ENCODE results near the gene NTN4. TPM values are rescaled to one million over a fixed set of nuclear protein-coding genes. Genes with fewer than 3 reads are reported as not detected.
A peak's percentile ranks its signal among the peaks of the same experiment; 100 is the strongest.
"Not testable (repeated sequence)": the region's sequence is repeated elsewhere in the genome, so short reads cannot be mapped to it uniquely, and the experiment has no call there.

Gene NTN4
- total RNA-seq, 1 experiment from 2014 or later: 9.6 TPM

GRCh38 chr12:95678684-95679083, 111.9 kb downstream of the NTN4 start:
- ChIA-PET POLR2A (ENCODE audit: low non-redundant PET) (no interaction called here), CTCF (no interaction called here)
- H3K27me3 ChIP-seq (replicated peaks; ENCODE audit: insufficient read depth, low read depth, low read length, poor library complexity): no peaks in the 10 kb centered on the region
- H3K4me1 ChIP-seq (ENCODE audit: insufficient read depth, low read length, poor library complexity, severe bottlenecking): peaks cover 22% of the 10 kb centered on the region
- TF ChIP-seq CTCF (conservative IDR thresholded peaks at IDR 0.05; ENCODE audit: low read depth, low read length) (no peak), EZH2 (IDR thresholded peaks at IDR 0.05; ENCODE audit: borderline replicate concordance, low read depth, low read length, poor library complexity, severe bottlenecking) (no peak)
- H3K9me3 ChIP-seq (ENCODE audit: low read depth, low read length, poor library complexity, severe bottlenecking): no peaks in the 10 kb centered on the region
- intact Hi-C loops (cut with micrococcal nuclease; ENCODE audit: unreplicated experiment): no loop called here
- no peak overlapping the region for H3K27ac ChIP-seq (ENCODE audit: low read depth, low read length, poor library complexity, severe bottlenecking)
- no TSS peak for BruUV-seq (replicated peaks)
- H3K36me3 ChIP-seq (ENCODE audit: insufficient read depth, low read length, poor library complexity, severe bottlenecking): peaks cover 10% of the 10 kb centered on the region
- no peak for DNase-seq (ENCODE audit: low spot score)
- no peak overlapping the region for H3K4me3 ChIP-seq (ENCODE audit: low read depth, low read length, poor library complexity, severe bottlenecking)

- POLR2A ChIA-PET (ENCODE audit: low non-redundant PET); H3K4me3 ChIP-seq (ENCODE audit: low read depth, low read length, poor library complexity, severe bottlenecking); H3K27ac ChIP-seq (ENCODE audit: low read depth, low read length, poor library complexity, severe bottlenecking); intact Hi-C loops (cut with micrococcal nuclease; ENCODE audit: unreplicated experiment); H3K27me3 ChIP-seq (replicated peaks; ENCODE audit: insufficient read depth, low read depth, low read length, poor library complexity); CTCF ChIA-PET; H3K36me3 ChIP-seq (ENCODE audit: insufficient read depth, low read length, poor library complexity, severe bottlenecking); BruUV-seq (replicated peaks); DNase-seq (ENCODE audit: low spot score); H3K9me3 ChIP-seq (ENCODE audit: low read depth, low read length, poor library complexity, severe bottlenecking): not testable (repeated sequence)
- peaks cover 22% of the 10 kb centered on the region for H3K4me1 ChIP-seq (ENCODE audit: insufficient read depth, low read length, poor library complexity, severe bottlenecking)
Measured at GRCh38 chr12:95677782-95678181, 112.8 kb downstream of the NTN4 start.

- CTCF ChIA-PET: no interaction called here
- DNase-seq (ENCODE audit: low spot score): peak; percentile 96
- Histone ChIP-seq H3K4me1 (ENCODE audit: insufficient read depth, low read length, poor library complexity, severe bottlenecking) (peaks cover 22% of the 10 kb centered on the region), H3K27ac (ENCODE audit: low read depth, low read length, poor library complexity, severe bottlenecking) (no peak overlapping the region), H3K27me3 (replicated peaks; ENCODE audit: insufficient read depth, low read depth, low read length, poor library complexity) (no peaks in the 10 kb centered on the region), H3K36me3 (ENCODE audit: insufficient read depth, low read length, poor library complexity, severe bottlenecking) (no peaks in the 10 kb centered on the region), H3K4me3 (ENCODE audit: low read depth, low read length, poor library complexity, severe bottlenecking) (no peak overlapping the region), H3K9me3 (ENCODE audit: low read depth, low read length, poor library complexity, severe bottlenecking) (no peaks in the 10 kb centered on the region)
- TF ChIP-seq EZH2 (IDR thresholded peaks at IDR 0.05; ENCODE audit: borderline replicate concordance, low read depth, low read length, poor library complexity, severe bottlenecking) (no peak), CTCF (conservative IDR thresholded peaks at IDR 0.05; ENCODE audit: low read depth, low read length) (no peak)
- no TSS peak for BruUV-seq (replicated peaks)
- intact Hi-C loops (cut with micrococcal nuclease; ENCODE audit: unreplicated experiment): no loop called here
- POLR2A ChIA-PET (ENCODE audit: low non-redundant PET): no interaction called here
Measured at GRCh38 chr12:95674631-95675030, 115.9 kb downstream of the NTN4 start.

GRCh38 chr12:95674163-95674562, 116.4 kb downstream of the NTN4 start:
- no peaks in the 10 kb centered on the region for H3K27me3 ChIP-seq (replicated peaks; ENCODE audit: insufficient read depth, low read depth, low read length, poor library complexity)
- ChIA-PET POLR2A (ENCODE audit: low non-redundant PET) (no interaction called here), CTCF (no interaction called here)
- H3K9me3 ChIP-seq (ENCODE audit: low read depth, low read length, poor library complexity, severe bottlenecking): no peaks in the 10 kb centered on the region
- no peak overlapping the region for H3K27ac ChIP-seq (ENCODE audit: low read depth, low read length, poor library complexity, severe bottlenecking)
- DNase-seq (ENCODE audit: low spot score): no peak
- no TSS peak for BruUV-seq (replicated peaks)
- TF ChIP-seq EZH2 (IDR thresholded peaks at IDR 0.05; ENCODE audit: borderline replicate concordance, low read depth, low read length, poor library complexity, severe bottlenecking): no peak
- no peaks in the 10 kb centered on the region for H3K36me3 ChIP-seq (ENCODE audit: insufficient read depth, low read length, poor library complexity, severe bottlenecking)
- intact Hi-C loops (cut with micrococcal nuclease; ENCODE audit: unreplicated experiment): no loop called here
- peaks cover 22% of the 10 kb centered on the region for H3K4me1 ChIP-seq (ENCODE audit: insufficient read depth, low read length, poor library complexity, severe bottlenecking)
- no peak overlapping the region for H3K4me3 ChIP-seq (ENCODE audit: low read depth, low read length, poor library complexity, severe bottlenecking)
